K562 (cell line): ENCODE data around the gene SPATA3. TPM values are rescaled to one million over a fixed set of nuclear protein-coding genes. Genes with fewer than 3 reads are reported as not detected.

ENCODE experiments used
- BACH1 ChIP-seq: fragments of 200-800 bp; sonication (Bioruptor generic); IDR thresholded peaks from 2 replicates; pipeline ENCODE4 v1.6.1; 2016; ENCODE audit warnings: missing genetic modification characterization, missing compliant biosample characterization
- CTCF ChIP-seq, 3 experiments: IDR thresholded peaks in 2 of 3; conservative IDR thresholded peaks in 1 of 3; 2 replicates each; pipeline ENCODE4 v1.5.1; 2011 to 2012; ENCODE audit warnings: low read length in 3 of 3, mild to moderate bottlenecking in 3 of 3, control low read depth in 2 of 3, improper control_type of control experiment in 1 of 3, inconsistent platforms in 1 of 3, low read depth in 1 of 3, mixed read lengths in 1 of 3, moderate library complexity in 1 of 3; ENCODE audit not compliant: insufficient read depth in 2 of 3
- E2F4 ChIP-seq: sonication (generic); formaldehyde crosslinking; IDR thresholded peaks from 2 replicates; pipeline ENCODE4 v1.8.0; 2022; ENCODE audit warnings: mild to moderate bottlenecking, low read depth, missing genetic modification reagents
- GATAD2B ChIP-seq: fragments of 450-650 bp; IDR thresholded peaks from 2 replicates; pipeline ENCODE4 v1.6.1; 2017; ENCODE audit warnings: mild to moderate bottlenecking, borderline replicate concordance
- GMEB1 ChIP-seq: fragments of 250-450 bp; sonication (Bioruptor Pico); IDR thresholded peaks from 2 replicates; pipeline ENCODE4 v1.4.0; 2020; ENCODE audit warnings: mild to moderate bottlenecking
- KDM5B ChIP-seq: fragments of 200-600 bp; sonication (generic); IDR thresholded peaks from 2 replicates; pipeline ENCODE4 v1.6.1; 2012; ENCODE audit warnings: low read depth, mild to moderate bottlenecking, moderate library complexity, low read length, control low read depth, inconsistent platforms; ENCODE audit not compliant: insufficient replicate concordance
- MAFK ChIP-seq: IDR thresholded peaks from 2 replicates; pipeline ENCODE4 v1.6.1; 2011; ENCODE audit warnings: low read length, improper control_type of control experiment
- NCOA2 ChIP-seq, 2 experiments: fragments of 450-650 bp; IDR thresholded peaks; 2 replicates each; pipeline ENCODE4 v1.6.1; 2018; ENCODE audit warnings: mild to moderate bottlenecking in 2 of 2, moderate library complexity in 1 of 2; ENCODE audit not compliant: partially characterized antibody in 2 of 2
- SAP30 ChIP-seq: fragments of 200-600 bp; sonication (generic); IDR thresholded peaks from 2 replicates; pipeline ENCODE4 v1.6.1; 2012; ENCODE audit warnings: borderline replicate concordance, low read depth, mild to moderate bottlenecking, moderate library complexity, low read length, control low read depth, inconsistent platforms; ENCODE audit not compliant: insufficient read depth, poor library complexity, severe bottlenecking
- SNIP1 ChIP-seq: fragments of 450-650 bp; IDR thresholded peaks from 2 replicates; pipeline ENCODE4 v1.7.1; 2017; ENCODE audit warnings: low read depth, mild to moderate bottlenecking
- SNRNP70 ChIP-seq: fragments of 200-400 bp; formaldehyde crosslinking; optimal IDR thresholded peaks from 2 replicates; pipeline ENCODE3; 2017; ENCODE audit warnings: low read depth, low read length
- TOE1 ChIP-seq, 2 experiments: fragments of 450-650 bp in 1 of 2; sonication (generic) in 1 of 2; formaldehyde crosslinking in 1 of 2; IDR thresholded peaks; 2 replicates each; pipeline versions ENCODE4 v1.7.1 to v1.8.0; 2016 to 2022; ENCODE audit warnings: borderline replicate concordance in 2 of 2, mild to moderate bottlenecking in 2 of 2, antibody characterized with exemption in 1 of 2, inconsistent platforms in 1 of 2, low read depth in 1 of 2, missing genetic modification reagents in 1 of 2, moderate library complexity in 1 of 2
- polyA plus RNA-seq, 8 experiments: library from polyadenylated mRNA; depleted of rRNA in 4 of 8; stranded (reverse) in 5 of 8; unstranded in 3 of 8; fragments of >200 nt; fragmentation: Nextera tagmentation in 2 of 8; fragmentation: Illumina TruSeq in 1 of 8; extraction: Ambion mirVana in 2 of 8; extraction: Trizol in 1 of 8; gene quantifications; 2 replicates each; pipeline versions ENCODE4 v1.2.1 to v1.2.3, GENCODE V29; 2011 to 2014; ENCODE audit warnings: inconsistent platforms in 1 of 8, missing spikeins in 1 of 8
- total RNA-seq, 7 experiments: library from RNA; depleted of rRNA in 6 of 7; stranded (reverse); fragments of >200 nt in 6 of 7; fragmentation: Illumina TruSeq in 2 of 7; extraction: Trizol in 2 of 7; gene quantifications; 2 replicates each; pipeline versions ENCODE4 v1.2.1 to v1.2.3, GENCODE V29; 2011 to 2021; ENCODE audit warnings: low replicate concordance in 1 of 7

The SPATA3 gene
- total and polyA plus RNA-seq, 9 of the 15 experiments (the other 6 are each of a cell fraction or from before 2014, with no cell fraction given), result not detected

GRCh38 chr2:231052494-231053451 is 56.9 kb downstream of the SPATA3 start (continued):
- TF ChIP-seq CTCF (IDR thresholded peaks at IDR 0.05 in 2 of 3, conservative IDR thresholded peaks at IDR 0.05 in 1 of 3; ENCODE audit: insufficient read depth in 2 of 3, low read depth in 1 of 3, low read length in 3 of 3) (peak; percentile 80 to 96 (median 81)), NCOA2 (IDR thresholded peaks at IDR 0.05; ENCODE audit: partially characterized antibody in 2 of 2) (no peak), GATAD2B (no peak), MAFK (no peak), SNRNP70 (no peak), E2F4 (CRISPR knock-in tag) (no peak), KDM5B (no peak), SAP30 (no peak), GMEB1 (no peak), TOE1 (IDR thresholded peaks at IDR 0.05; ENCODE audit: borderline replicate concordance) (0 out of 2 replicates have a peak, but pooled peaks have one; percentile 19), TOE1 (CRISPR knock-in tag; IDR thresholded peaks at IDR 0.05; ENCODE audit: borderline replicate concordance, low read depth) (no peak), SNIP1 (no peak), BACH1 (tag) (no peak)
- TF ChIP-seq, all 486 proteins: peak for 32
